GM19023 (cell line): Measurements from ENCODE around the gene PALLD.
"Not testable (repeated sequence)": the region's sequence is repeated elsewhere in the genome, so short reads cannot be mapped to it uniquely, and the experiment has no call there.

Source experiments
- ATAC-seq: cut with Tn5 transposase; IDR thresholded peaks from one replicate; pipeline ENCODE4 v1.9.1; 2021; ENCODE audit warnings: mild to moderate bottlenecking, moderate library complexity; ENCODE audit not compliant: unreplicated experiment

Gene PALLD

DNA sequence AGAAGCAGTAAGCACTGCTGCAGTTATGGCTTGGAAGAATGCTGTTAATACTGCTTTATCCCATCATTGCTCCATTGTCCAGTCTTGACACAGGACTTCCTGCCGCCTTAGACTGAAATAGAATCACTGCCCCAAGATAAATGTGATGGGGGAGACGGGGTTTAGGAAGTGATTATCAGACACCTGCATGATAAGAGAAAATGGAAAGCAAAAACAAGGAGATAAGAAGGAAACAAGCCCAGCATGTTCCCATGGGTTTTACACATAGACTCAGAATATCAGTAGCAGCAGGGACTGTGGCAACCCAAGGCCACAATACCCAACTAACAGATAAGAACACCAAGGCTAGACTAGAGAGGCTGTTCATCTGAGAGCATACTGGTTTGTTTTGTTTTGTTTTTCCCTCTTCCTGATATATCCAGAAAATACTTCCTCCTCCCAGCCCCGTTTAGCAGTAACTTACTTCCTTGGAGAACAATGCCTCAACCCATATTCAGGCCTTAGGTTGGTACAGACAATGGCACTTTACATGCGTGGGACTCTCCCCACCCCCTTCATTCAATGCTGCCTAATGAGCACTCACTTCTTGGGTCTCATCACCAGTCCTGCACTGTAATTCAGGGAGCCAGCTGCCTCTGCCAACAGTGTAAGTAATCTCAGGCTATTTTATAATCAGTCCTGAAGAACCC, 280.6 kb downstream of the PALLD start:
- no peak for ATAC-seq

DNA sequence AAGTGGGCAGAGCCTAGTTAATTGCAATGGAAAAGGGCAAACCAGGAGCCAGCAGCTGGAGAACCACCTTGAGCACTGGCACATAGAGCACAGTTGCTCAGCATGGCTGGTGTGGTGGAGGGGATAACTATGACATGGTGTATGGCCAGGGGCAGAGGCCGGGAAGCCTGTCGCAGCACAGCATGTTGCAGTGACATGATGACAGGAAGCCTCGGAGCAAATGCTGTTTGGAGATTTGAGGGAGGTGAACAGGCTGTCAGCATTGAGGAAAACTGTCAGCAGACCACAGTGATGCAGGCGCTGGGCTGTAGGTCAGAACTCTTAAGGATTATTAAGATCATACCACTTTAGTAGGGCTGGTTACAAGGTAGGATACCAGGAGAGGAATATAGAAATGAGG, 284.5 kb downstream of the PALLD start:
- no peak for ATAC-seq

DNA sequence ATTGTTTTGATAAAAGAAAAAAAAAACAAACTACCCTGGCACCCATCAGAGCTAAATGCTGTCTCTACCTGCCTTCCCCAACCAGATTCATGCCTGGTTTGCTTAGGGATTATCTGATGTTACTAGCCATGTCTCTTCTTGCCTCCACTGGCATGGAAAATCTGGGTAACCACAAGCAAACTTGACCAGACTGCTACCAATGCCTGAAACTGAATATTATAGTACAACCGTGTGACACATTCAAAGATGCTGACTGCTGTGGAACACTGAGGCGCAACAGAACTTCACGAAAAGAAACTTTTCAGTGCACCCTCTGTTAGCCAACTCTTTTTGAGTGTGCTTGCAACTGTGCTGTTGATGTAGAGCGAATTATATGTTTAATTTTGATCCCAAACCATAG, 285.1 kb downstream of the PALLD start:
- ATAC-seq = no peak

DNA sequence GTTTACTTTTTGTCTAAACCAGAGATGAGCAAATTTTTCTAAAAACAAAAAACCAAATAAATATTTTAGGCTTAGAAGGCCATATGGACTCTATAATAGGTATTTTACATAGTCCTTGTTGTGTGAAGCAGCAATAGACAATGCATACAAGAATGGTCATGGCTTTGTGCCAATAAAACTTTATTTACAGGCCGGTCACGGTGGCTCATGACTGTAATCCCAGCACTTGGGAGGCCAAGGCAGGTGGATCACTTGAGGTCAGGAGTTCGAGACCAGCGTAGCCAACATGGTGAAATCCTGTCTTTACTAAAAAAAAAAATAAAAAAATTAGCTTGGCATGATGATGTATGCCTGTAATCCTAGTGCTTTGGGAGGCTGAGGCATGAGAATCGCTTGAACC, 285.6 kb downstream of the PALLD start:
- ATAC-seq = no peak

DNA sequence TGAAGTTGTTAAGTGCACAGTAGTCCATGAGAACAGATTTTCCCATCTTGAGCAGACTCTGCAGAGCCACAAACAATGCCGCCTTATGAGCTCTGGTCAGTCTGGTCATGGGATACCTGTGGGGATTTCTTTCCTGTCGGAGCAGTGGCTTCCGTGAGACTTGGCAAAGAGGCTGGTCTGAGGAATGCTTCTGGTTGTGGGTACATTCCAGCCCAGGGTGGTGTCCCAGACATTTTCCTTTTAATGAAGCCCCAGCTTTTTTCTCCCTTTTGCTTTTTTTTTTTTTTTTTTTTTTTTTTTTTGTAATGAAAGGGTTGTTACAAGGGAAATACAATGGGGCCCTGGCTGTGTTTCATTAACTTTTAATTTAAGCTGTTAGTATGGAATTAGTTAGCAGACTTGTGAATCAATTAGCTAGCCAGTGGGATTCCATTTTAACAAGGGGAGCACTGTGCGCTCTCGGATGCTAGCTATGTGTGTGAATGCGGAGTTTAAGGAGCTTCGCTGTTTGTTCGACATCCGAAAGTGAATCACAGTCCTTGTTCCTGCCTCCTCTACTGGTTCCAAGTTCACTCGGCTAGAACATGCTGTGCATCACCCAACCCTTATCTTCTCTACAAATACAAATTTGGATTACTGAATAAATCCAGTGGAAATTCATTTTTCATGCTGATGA, 288.1 kb downstream of the PALLD start:
- no peak for ATAC-seq

DNA sequence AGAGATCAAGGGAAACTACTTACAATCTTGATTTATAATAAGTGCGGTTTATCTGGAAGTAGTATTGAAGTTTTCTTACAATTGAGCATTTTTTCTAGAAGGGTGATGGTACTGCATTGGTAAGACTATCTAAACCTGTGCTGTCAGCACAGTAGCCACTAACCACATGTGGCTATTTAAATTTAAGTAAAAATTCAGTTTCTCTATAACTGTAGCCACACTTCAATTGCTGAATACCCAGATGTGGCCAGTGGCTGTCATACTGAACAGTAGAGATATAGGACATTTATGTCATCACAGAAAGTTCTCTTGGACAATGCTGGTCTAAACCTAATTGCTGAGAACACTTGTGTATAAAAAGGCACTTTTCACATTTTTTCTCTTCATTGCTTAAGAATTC, 290.5 kb downstream of the PALLD start:
- no peak for ATAC-seq

DNA sequence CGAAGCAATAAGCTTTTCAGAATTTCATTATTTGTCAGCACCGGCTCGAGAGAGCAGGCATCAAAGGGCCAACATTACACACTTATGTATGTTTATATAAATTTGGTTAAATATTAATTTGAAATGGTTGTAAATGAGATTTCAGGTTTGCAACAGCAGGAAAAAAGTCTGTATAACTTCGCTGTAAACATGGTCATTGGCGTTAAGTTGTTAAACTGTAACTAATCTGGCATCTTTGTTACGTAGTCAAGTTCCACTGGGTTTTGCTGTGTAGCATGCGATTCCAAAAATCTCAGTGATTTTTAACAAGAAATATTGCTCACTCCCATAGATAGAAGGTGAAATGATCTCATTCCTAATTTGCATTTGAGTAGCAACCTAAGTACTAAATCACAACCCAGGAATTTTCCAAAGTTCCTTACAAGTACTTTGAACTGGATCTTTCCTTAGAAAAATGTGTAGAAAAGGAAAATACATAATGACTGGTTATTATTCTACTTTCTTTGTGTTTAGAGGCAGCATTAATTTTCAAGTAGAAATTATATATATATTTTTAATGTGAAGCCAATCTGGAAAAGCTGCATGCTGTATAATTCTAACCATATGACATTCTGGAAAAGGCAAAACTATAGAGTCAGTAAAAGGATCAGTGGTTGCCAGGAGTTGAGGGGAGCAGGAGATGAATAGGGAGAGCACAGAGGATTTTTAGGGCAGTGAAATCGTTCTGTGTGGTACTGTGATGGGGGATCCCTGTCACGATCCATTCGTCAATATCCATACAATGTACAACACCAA, 291.1 kb downstream of the PALLD start:
- ATAC-seq = no peak

DNA sequence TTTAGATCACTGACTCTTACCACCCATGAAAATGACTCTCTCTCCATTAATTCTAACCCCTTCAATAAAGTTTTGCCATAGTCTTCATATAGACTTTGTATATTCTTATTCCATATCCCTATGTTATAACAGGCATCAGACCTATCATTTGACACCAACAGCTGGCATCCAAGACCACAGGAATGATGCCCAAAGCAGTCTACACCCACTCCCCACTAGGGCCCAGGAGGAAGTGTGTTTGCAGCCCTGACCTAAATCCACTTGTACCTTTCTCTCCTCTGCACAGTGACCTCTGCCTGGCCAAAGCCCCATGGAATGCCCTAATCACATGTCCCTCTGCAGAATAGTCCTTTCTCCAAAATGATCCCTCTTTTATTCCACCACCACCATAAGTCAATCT, 294.0 kb downstream of the PALLD start:
- ATAC-seq = no peak

DNA sequence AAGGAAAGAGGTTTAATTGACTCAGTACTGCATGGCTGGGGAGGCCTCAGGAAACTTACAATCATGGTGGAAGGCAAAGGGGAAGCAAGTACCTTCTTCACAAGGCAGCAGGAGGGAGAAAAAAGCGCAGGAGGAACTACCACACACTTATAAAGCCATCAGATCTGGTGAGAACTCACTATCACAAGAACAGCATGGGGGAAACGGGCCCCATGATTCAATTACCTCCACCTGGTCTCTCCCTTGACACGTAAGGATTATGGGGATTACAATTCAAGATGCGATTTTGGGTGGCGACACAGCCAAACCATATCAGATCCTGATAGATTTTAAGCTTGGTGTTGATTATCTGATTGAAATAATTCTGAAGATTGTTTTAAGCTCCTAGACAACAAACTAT, 294.5 kb downstream of the PALLD start:
- ATAC-seq = no peak

DNA sequence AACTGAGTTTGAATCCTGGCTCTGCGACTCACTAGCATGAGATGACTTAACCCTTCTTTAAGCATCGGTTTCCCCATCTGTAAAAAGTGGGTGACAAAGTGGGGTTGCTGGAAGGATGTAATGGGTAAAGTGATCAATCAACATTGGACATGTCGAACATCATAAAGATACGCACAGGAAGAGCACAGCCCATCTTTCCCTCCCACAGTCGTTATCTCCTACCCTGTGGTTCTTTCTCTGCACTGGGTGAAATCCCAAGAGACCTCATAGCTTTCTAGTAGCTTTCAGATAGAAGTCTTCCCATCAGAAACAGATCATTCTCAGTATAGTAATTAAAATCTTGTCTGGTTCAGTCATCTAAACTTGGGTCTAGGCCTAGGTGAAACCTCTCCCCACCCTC, 296.7 kb downstream of the PALLD start:
- ATAC-seq = no peak

DNA sequence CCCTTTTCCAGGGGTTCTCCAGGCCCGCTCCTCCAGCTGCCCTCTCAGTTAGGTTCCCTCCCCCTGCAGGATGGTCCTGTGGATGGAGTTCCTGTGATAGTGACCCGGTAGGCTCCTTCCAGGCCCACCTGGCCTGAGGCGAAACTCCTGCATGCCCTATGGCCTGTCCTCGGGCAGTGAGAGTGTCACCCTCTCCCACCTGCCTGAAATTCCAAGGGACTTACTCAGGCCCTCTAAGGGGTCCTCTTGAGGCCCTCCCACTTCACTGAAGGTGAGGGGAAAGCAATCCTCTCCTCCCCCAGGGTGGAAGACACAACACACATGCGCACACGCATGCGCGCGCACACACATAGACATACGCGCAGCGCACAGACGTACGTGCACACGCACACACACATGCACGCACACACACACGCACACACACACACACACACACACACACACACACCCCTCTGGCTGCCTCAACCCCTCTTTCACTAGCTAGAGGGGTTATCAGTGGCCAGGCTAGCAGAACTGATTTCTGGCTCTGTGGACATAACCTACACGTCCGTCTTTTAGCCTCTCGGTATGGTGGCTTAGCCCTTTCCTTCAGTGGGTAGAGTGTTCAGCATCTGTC, 297.3 kb downstream of the PALLD start:
- no peak for ATAC-seq

DNA sequence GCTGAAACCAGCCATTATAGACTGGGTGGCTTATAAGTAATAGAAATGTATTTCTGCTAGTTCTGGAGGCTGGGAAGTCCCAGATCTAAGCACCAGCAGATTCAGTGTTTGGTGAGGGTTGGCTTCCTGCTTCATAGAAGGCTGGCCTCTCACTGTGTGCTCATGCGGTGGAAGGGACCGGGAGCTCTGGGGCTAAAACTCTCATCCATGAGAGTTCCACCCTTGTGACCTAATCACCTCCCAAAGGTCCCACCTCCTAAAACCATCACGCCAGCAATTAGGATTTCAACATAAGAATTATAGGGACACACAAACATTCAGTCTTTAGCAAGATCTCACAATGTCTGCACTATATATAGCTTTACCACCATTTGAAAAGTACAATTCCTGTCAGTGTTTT, 298.0 kb downstream of the PALLD start:
- no peak for ATAC-seq

DNA sequence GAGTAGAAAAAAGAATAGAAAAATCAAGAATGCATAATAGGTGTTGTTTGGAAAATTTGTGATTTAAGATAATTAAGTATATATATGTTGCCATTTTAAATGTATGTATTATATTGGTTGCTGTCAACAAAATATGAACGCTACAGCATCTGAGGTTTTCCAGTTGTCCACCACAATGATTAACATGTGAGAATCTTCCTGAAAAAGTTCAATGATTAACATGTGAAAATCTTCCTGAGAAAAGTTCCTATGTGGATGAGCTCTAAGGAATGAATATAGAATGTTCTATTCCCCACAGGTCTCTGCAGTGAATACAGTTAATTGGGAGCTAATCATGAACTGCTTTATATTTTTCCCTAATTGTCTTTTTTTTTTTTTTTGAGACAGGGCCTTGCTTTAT, 298.5 kb downstream of the PALLD start:
- no peak for ATAC-seq

DNA sequence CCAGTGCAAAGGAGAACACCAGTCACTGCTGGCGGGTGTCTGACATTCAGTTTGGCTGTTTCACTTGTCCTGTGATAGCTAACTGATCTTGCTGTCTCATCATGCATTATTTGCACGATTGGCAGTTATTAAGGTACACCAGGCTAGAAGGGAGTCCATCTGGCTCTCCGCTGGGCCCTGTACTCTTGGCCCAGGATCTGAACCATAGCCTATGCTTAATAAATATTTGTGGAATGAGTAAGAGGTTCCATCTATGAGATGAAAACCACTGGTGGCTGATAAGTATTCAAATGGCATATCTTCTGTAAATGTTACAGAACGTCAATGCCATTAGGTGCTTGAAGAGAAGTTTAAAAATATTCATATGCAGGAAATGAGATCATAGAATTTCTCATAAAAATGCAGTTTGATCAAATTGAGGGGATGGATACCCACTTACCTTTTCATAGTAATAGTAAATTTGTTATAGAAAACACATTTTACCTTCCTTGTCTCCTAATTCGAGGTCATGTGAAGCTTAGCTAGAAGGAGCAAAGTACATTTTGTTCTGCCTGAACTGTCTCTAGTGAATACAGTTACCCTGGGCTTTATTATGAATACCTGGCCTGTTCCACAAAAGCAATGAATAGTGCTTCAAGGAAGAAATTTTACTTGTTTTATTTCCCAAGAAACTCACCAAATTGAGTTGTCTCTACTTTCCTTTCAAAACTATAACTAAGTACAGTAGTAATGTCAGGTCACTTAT, 299.7 kb downstream of the PALLD start:
- ATAC-seq = no peak

DNA sequence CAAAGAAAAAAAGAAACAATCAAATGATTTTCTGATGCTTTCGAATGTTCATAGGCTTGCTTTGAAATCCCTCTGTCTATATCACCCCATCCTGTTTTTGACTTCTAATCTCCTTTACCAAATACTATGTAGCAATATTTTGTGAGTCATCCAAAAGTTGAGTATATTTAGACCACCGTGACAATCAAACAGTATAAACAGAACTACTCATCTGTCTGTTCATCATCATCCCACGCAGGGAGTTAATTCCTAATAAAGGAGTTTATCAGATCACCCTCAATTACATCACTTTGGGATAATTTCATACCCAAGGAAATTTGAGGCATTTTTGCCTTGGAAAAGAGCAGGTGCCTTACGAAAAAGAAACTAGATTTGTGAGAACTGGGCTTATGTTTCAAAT, 300.3 kb downstream of the PALLD start:
- no peak for ATAC-seq

DNA sequence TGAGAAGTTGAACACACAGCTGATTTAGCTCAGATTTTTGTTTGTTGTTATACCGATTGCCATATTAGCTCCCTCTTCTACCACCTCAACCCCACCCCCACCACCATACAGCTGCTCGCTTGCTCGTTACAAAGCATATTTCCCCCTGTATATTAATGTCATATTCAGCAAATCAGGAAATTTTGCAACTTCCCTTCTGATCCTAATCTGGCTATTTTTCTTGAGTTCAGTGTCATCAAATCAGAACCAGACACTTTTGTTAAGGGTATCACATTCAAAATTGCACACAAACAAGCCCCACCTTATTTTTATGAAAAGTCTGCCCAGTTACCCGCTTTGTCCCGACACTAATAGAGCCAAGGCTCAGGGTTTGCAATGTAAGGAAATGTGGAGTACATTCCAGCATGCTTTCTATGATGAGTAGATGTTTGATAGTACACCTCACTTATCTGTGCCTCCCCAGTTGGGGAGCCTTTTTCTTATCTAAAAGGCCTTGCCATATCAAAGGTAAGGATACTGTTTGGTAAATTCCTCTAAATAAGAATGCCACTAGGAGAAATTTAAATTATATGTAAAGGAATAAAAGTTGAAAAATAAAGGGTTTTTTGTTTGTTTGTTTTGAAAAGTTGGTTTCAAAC, 301.0 kb downstream of the PALLD start:
- ATAC-seq = no peak

DNA sequence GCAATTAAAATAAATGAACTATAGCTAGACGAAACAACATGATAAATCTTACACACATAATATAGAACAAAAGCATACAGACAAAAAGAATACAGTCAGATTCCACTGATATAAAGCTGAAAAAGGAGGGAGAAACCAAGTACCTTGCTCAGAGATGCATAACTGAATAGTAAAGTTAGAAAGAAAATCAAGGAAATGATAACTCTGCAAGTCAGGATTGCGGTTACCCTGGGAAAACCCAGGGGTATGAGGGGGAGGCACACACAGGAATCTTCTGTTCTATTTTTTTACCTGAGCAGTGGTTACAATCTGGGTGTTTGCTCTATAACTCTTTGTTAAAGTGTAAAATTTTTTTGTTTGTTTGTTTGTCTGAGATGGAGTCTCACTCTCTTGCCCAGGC, 304.1 kb downstream of the PALLD start:
- ATAC-seq = no peak

DNA sequence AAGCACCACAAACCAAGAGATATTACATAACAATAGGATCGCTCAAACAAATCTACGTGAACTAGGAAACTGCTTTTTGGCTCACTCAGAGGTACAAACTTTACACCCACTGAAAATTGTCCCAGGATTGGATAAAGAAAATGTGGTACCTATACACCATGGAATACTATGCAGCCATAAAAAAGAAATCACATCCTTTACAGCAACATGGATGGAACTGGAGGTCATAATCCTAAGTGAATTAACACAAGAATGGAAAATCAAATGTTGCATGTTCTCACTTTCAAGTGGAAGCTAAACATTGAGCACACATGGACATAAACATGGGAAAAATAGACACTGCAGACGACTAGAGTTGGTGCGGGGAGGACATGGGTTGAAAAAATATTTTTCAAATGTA, 305.4 kb downstream of the PALLD start:
- ATAC-seq = no peak

DNA sequence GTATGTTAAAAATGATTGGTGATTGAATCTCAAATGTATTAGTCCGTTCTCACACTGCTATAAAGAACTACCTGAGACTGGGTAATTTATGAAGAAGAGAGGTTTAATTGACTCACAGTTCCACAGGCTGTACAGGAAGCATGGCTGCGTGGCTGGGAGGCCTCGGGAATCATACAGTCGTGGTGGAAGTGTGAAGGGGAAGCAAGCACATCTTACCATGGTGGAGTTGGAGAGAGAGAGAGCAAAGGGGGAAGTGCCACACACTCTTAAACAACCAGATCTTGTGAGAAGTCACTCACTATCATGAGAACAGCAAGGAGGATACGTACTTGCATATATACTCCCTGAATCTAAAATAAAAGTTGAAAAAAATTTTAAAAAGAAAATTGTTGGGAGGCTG, 306.2 kb downstream of the PALLD start:
- not testable (repeated sequence) for ATAC-seq

DNA sequence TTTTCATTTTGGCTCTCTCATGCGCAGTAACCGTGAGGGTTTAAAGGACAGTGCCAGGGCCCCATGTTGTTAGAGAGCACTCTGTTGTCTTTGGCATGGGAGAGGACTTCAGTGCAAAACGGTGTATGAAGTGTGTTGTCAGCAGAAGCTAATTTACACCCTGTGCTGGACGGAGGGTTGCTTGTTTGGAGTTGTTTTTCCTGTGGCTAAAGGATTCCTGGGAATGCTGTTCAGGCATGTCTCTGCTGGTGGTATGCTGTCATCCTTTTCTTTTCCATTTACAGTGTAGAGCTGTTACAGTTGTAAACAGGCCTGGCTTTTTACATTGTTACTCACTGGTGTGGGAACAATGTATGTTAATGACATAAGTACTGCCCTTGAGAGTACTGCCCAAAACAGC, 306.9 kb downstream of the PALLD start:
- ATAC-seq = no peak

DNA sequence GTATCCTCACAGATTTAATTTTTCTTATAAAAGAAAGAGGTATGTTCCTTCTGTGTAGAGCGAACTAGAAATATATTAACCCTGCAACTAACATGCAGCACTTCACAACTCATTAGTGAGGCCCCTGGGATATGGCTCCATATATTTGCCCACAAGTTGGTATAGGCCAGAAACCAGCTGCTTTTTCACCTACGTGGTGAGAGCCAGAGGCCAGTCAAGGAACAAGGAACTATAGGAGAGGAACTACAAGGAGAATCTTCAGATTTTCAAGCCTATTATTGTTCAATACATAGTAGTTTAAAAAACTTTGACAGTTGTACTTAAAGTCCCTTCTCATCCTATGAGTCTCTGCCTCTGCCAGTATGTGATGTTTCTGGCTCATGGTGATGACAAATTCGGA, 307.3 kb downstream of the PALLD start:
- ATAC-seq = no peak
